ENCODE measurements around the gene IQSEC1. TPM values are rescaled to one million over a fixed set of nuclear protein-coding genes. Genes with fewer than 3 reads are reported as not detected.

Gene IQSEC1
- polyA plus RNA-seq, 2 of the 4 experiments (the other 2 are of a cell fraction), result 3.7 to 10.7 TPM

DNA sequence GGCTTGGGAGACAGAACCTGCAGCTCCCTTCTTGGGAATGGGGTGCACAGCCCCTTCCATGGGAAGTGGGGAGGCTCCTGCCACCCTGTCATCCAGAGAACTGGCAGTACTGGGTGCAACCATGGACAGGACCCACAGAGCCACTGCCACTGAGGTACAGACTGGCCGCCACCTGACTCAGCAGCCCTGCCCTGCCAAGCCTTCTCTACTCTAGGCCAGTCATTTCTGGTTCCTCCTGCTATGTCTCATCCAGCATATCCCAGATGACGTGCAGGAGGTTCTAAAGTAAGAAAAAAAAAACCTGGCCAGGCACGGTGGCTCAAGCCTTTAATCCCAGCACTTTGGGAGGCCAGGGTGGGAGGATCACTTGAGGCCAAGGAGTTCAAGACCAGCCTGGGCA is 155.0 kb downstream of the IQSEC1 start:
- FAIRE-seq, result no peak
- H3K4me1 ChIP-seq, result no peaks in the 10 kb centered on the region
- no peak overlapping the region for H3K4me2 ChIP-seq
- ATAC-seq, result no peak
- WGBS (ENCODE audit: missing lambda C conversion rate), result 87% methylated on average over 3 of the region's 3 CpGs
- ChIA-PET CTCF (interaction anchor here (0.7 to 2.8 kb wide), 5 partner anchors 10 to 172 kb away, joined by 3 to 10 read pairs (median 3); no protein-coding TSS in a partner anchor), POLR2A (no interaction called here)
- no peak overlapping the region for H3K27ac ChIP-seq
- H3K9me3 ChIP-seq, result no peaks in the 10 kb centered on the region
- H3K4me3 ChIP-seq, result no peak overlapping the region
- TF ChIP-seq ZSCAN20 (CRISPR knock-in tag; IDR thresholded peaks at IDR 0.05), result no peak
- TF ChIP-seq RAD21 (conservative IDR thresholded peaks at IDR 0.05 in 1 of 2, IDR thresholded peaks at IDR 0.05 in 1 of 2), result no peak
- no peak for TF ChIP-seq CEBPB (IDR thresholded peaks at IDR 0.05)
- no peak for TF ChIP-seq EHF (CRISPR knock-in tag; IDR thresholded peaks at IDR 0.05)
- no peak for TF ChIP-seq HOXB5 (CRISPR knock-in tag; IDR thresholded peaks at IDR 0.05)
- no peak for TF ChIP-seq ZFP36 (IDR thresholded peaks at IDR 0.05; ENCODE audit: borderline replicate concordance, partially characterized antibody)
- DNase-seq (ENCODE audit: low read depth in 1 of 2, low spot score in 1 of 2), result no peak

DNA sequence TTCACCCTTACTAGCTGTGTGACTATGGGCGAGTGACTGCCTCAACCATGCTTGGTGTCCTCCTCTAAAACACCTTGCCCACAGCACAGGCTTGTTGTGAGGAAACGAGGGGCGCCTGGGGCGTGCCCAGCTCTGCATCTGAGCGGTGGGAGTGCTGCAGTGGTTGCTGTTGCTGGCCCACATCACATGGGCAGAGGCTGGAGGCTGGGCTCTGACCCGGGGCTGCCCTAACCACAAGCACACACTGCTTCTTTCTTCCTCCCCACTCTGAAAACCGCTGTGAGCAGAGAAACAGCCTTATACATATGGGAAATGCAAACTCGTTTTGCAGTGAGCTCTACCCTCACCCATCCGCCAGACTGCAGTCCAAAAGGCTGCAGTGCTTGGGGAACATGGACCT is 157.1 kb downstream of the IQSEC1 start:
- DNase-seq (ENCODE audit: low read depth in 1 of 2, low spot score in 1 of 2), result no peak
- no peak for FAIRE-seq
- WGBS (ENCODE audit: missing lambda C conversion rate), result 84% methylated on average over 9 of the region's 9 CpGs
- no peaks in the 10 kb centered on the region for H3K9me3 ChIP-seq
- ATAC-seq, result no peak
- ChIA-PET CTCF (interaction anchor here (0.8 kb wide), 1 partner anchor 24 kb away, joined by 5 read pairs; no protein-coding TSS in a partner anchor), POLR2A (no interaction called here)
- no peak overlapping the region for H3K4me3 ChIP-seq
- H3K4me1 ChIP-seq, result no peaks in the 10 kb centered on the region
- TF ChIP-seq, protein P1, sequence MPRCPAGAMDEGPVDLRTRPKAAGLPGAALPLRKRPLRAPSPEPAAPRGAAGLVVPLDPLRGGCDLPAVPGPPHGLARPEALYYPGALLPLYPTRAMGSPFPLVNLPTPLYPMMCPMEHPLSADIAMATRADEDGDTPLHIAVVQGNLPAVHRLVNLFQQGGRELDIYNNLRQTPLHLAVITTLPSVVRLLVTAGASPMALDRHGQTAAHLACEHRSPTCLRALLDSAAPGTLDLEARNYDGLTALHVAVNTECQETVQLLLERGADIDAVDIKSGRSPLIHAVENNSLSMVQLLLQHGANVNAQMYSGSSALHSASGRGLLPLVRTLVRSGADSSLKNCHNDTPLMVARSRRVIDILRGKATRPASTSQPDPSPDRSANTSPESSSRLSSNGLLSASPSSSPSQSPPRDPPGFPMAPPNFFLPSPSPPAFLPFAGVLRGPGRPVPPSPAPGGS (IDR thresholded peaks at IDR 0.05), result no peak
- TF ChIP-seq ZNF302 (CRISPR knock-in tag; IDR thresholded peaks at IDR 0.05), result no peak
- TF ChIP-seq HOXB13 (CRISPR knock-in tag; IDR thresholded peaks at IDR 0.05; ENCODE audit: low read depth), result no peak
- no peak for TF ChIP-seq JUN (IDR thresholded peaks at IDR 0.05)
- TF ChIP-seq CEBPB (IDR thresholded peaks at IDR 0.05), result no peak
- TF ChIP-seq EHF (CRISPR knock-in tag; IDR thresholded peaks at IDR 0.05), result no peak
- TF ChIP-seq MYC (IDR thresholded peaks at IDR 0.05; ENCODE audit: borderline replicate concordance, low read length), result no peak
- no peak for TF ChIP-seq NPAS2 (CRISPR knock-in tag; IDR thresholded peaks at IDR 0.05; ENCODE audit: borderline replicate concordance)
- TF ChIP-seq HOXA7 (CRISPR knock-in tag; IDR thresholded peaks at IDR 0.05), result no peak
- TF ChIP-seq PHF8 (IDR thresholded peaks at IDR 0.05; ENCODE audit: borderline replicate concordance, low read depth), result no peak
- TF ChIP-seq CBX2 (IDR thresholded peaks at IDR 0.05; ENCODE audit: borderline replicate concordance, low read depth), result no peak
- no peak for TF ChIP-seq ZC3H11A (IDR thresholded peaks at IDR 0.05)
- no peak overlapping the region for H3K4me2 ChIP-seq
- H3K27ac ChIP-seq, result no peak overlapping the region

DNA sequence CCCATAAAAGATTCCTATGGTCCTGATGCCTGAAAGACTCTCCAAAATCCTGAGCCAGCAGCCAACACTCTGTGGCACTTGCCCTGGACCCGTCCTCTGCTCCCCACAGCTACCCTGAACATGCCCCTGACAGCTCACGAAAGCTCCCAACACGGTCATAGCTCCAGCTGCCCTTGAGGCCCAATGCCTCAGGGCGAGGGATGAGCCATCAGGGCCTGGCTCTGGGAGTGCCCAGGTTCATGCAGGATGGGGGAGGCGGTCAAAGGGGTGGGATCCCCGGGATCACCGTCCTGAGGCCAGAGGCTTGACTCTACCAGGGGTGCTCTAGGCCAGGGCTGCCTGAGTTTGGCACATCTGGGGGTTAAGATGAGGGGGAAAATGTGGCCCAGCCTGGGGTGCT is 159.1 kb downstream of the IQSEC1 start:
- TF ChIP-seq GATA3 (IDR thresholded peaks at IDR 0.05; ENCODE audit: borderline replicate concordance), result no peak
- TF ChIP-seq RAD21 (conservative IDR thresholded peaks at IDR 0.05 in 1 of 2, IDR thresholded peaks at IDR 0.05 in 1 of 2), result no peak
- no peak for TF ChIP-seq POLR2A (IDR thresholded peaks at IDR 0.05; ENCODE audit: low read length)
- no peak for TF ChIP-seq MYC (IDR thresholded peaks at IDR 0.05; ENCODE audit: borderline replicate concordance, low read length)
- no peak for TF ChIP-seq ESRRA (IDR thresholded peaks at IDR 0.05; ENCODE audit: borderline replicate concordance, low read length)
- TF ChIP-seq FOXS1 (CRISPR knock-in tag; IDR thresholded peaks at IDR 0.05), result no peak
- no peak for TF ChIP-seq CEBPB (IDR thresholded peaks at IDR 0.05)
- no peak for TF ChIP-seq KDM1A (IDR thresholded peaks at IDR 0.05; ENCODE audit: low read depth)
- no peak for TF ChIP-seq SMC3 (IDR thresholded peaks at IDR 0.05)
- no peak for TF ChIP-seq CHD4 (IDR thresholded peaks at IDR 0.05; ENCODE audit: borderline replicate concordance)
- no peak for TF ChIP-seq SREBF2 (IDR thresholded peaks at IDR 0.05)
- no peak for TF ChIP-seq NR3C1 (IDR thresholded peaks at IDR 0.05)
- TF ChIP-seq NFE2L2 (conservative IDR thresholded peaks at IDR 0.05; ENCODE audit: low read length), result no peak
- TF ChIP-seq RNF2 (IDR thresholded peaks at IDR 0.05; ENCODE audit: borderline replicate concordance, low read depth), result no peak
- ChIA-PET CTCF (interaction anchor here (1.3 to 1.7 kb wide), 3 partner anchors 10 to 22 kb away, joined by 3 to 8 read pairs (median 4); no protein-coding TSS in a partner anchor), POLR2A (no interaction called here)
- Histone ChIP-seq H3K4me2 (no peak overlapping the region), H3K27ac (no peak overlapping the region), H3K4me3 (no peak overlapping the region), H3K4me1 (no peaks in the 10 kb centered on the region), H3K9me3 (no peaks in the 10 kb centered on the region)
- 91% methylated on average over 6 of the region's 7 CpGs for WGBS (ENCODE audit: missing lambda C conversion rate)
- no peak for ATAC-seq
- FAIRE-seq, result no peak
- DNase-seq (ENCODE audit: low read depth in 1 of 2, low spot score in 1 of 2), result no peak

All from A549 (cell line).